ENCODE measurements around the gene NR1D1. TPM values are rescaled to one million over a fixed set of nuclear protein-coding genes. Genes with fewer than 3 reads are reported as not detected.
A peak's percentile ranks its signal among the peaks of the same experiment; 100 is the strongest.

Gene NR1D1
- polyA plus RNA-seq, 1 of the 3 experiments (the other 2 are of a cell fraction) = 6.5 TPM

GRCh38 chr17:40072040-40072734 lies 28.2 kb downstream of the NR1D1 start (continued):
- TF ChIP-seq USF1 (IDR thresholded peaks at IDR 0.05; ENCODE audit: borderline replicate concordance, low read depth) (0 out of 2 replicates have a peak, but pooled peaks have one; percentile 29), FOXJ3 (CRISPR knock-in tag; IDR thresholded peaks at IDR 0.05) (peak; percentile 87; the same call in 1 of the 2 replicates), MXI1 (IDR thresholded peaks at IDR 0.05; ENCODE audit: low read depth, low read length) (peak; percentile 60; the same call in 1 of the 2 replicates)

GRCh38 chr17:40071313-40072039 lies 28.9 kb downstream of the NR1D1 start:
- POLR2A ChIA-PET = no interaction called here
- Histone ChIP-seq H3K4me3 (ENCODE audit: low read depth in 2 of 2, low read length in 1 of 2) (no peak overlapping the region), H3K4me2 (peak overlapping the region; percentile 76; the same call in 1 of the 2 replicates), H4K20me1 (ENCODE audit: insufficient read depth) (0 out of 2 replicates have a peak, but pooled peaks cover 3% of the 10 kb centered on the region), H3K9me3 (no peaks in the 10 kb centered on the region), H3K9me2 (no peaks in the 10 kb centered on the region), H3K9ac (no peak overlapping the region), H3K27ac (ENCODE audit: low read depth in 2 of 2, low read length in 1 of 2) (peak overlapping the region; percentile 51 to 93; a peak in 3 of 4 replicates), H2AFZ (ENCODE audit: low read depth) (no peak overlapping the region), H3K27me3 (ENCODE audit: insufficient read depth) (no peaks in the 10 kb centered on the region), H3K4me1 (ENCODE audit: control insufficient read depth in 1 of 2, insufficient read depth in 2 of 2, low read depth in 1 of 2, low read length in 1 of 2) (peaks cover 57 to 79% of the 10 kb centered on the region in 2 experiments; a peak in 3 of 4 replicates), H3K79me2 (ENCODE audit: insufficient read depth) (peaks cover 44% of the 10 kb centered on the region; the same call in 1 of the 2 replicates), H3K36me3 (replicated peaks in 1 of 2; ENCODE audit: control insufficient read depth in 1 of 2, insufficient read depth in 2 of 2, low read length in 1 of 2) (no peaks in the 10 kb centered on the region), H3F3A (replicated peaks; ENCODE audit: insufficient read depth) (peaks cover 14% of the 10 kb centered on the region)
- DNase-seq = no peak
- TF ChIP-seq FOSL2 (IDR thresholded peaks at IDR 0.05; ENCODE audit: borderline replicate concordance, low read depth) = no peak
- TF ChIP-seq ELF1 (IDR thresholded peaks at IDR 0.05) = no peak
- no peak for TF ChIP-seq RCOR1 (IDR thresholded peaks at IDR 0.05; ENCODE audit: low read length)
- no peak for TF ChIP-seq FOXM1 (IDR thresholded peaks at IDR 0.05; ENCODE audit: low read depth)
- no peak for TF ChIP-seq MAX (IDR thresholded peaks at IDR 0.05; ENCODE audit: low read depth)
- TF ChIP-seq RFX5 (IDR thresholded peaks at IDR 0.05; ENCODE audit: low read length) = no peak
- TF ChIP-seq MXI1 (IDR thresholded peaks at IDR 0.05; ENCODE audit: low read depth, low read length) = no peak
- no peak for TF ChIP-seq SMC3 (IDR thresholded peaks at IDR 0.05; ENCODE audit: low read depth, low read length)
- TF ChIP-seq GABPA (IDR thresholded peaks at IDR 0.05; ENCODE audit: low read depth) = no peak
- TF ChIP-seq NRF1 (IDR thresholded peaks at IDR 0.05; ENCODE audit: low read depth, low read length) = no peak
- TF ChIP-seq RXRA (IDR thresholded peaks at IDR 0.05; ENCODE audit: borderline replicate concordance, low read depth) = no peak
- TF ChIP-seq IRF3 (IDR thresholded peaks at IDR 0.05; ENCODE audit: low read depth, low read length) = no peak
- no peak for TF ChIP-seq EP300 (IDR thresholded peaks at IDR 0.05; ENCODE audit: borderline replicate concordance in 1 of 2, low read depth in 1 of 2, low read length in 1 of 2)
- no peak for TF ChIP-seq POLR2AphosphoS5 (IDR thresholded peaks at IDR 0.05; ENCODE audit: low read depth, low read length)
- no peak for TF ChIP-seq TEAD4 (IDR thresholded peaks at IDR 0.05; ENCODE audit: borderline replicate concordance, insufficient read depth)
- TF ChIP-seq RAD21 (IDR thresholded peaks at IDR 0.05; ENCODE audit: low read length) = no peak
- no peak for TF ChIP-seq YY1 (IDR thresholded peaks at IDR 0.05; ENCODE audit: low read depth)
- no peak for TF ChIP-seq SIN3A (IDR thresholded peaks at IDR 0.05; ENCODE audit: borderline replicate concordance, low read depth, low read length)
- WGBS (ENCODE audit: low lambda C conversion rate) = 69% methylated on average over 9 of the region's 16 CpGs
- CTCF ChIA-PET = interaction anchor here (0.7 to 9.3 kb wide), 8 partner anchors 8 to 370 kb away, joined by 3 to 160 read pairs (median 4); partner anchors contain the start of gene THRA
